WTC11 (cell line): ENCODE data around the gene BGN.

Source experiments
- CTCF ChIP-seq: fragments of 200-600 bp; IDR thresholded peaks from 2 replicates; pipeline ENCODE4 v1.8.0; 2022; ENCODE audit warnings: antibody characterized with exemption
- MAX ChIP-seq: sonication (generic); formaldehyde crosslinking; IDR thresholded peaks from 2 replicates; pipeline ENCODE4 v1.8.0; 2022; ENCODE audit warnings: mild to moderate bottlenecking, missing genetic modification reagents
- NR3C1 ChIP-seq: sonication (generic); formaldehyde crosslinking; conservative IDR thresholded peaks from 2 replicates; pipeline ENCODE4 v1.8.1; 2023; ENCODE audit warnings: low read depth, mild to moderate bottlenecking, missing genetic modification reagents
- PRDM15 ChIP-seq: sonication (generic); formaldehyde crosslinking; IDR thresholded peaks from 2 replicates; pipeline ENCODE4 v1.8.0; 2022; ENCODE audit warnings: missing genetic modification reagents
- ZBTB21 ChIP-seq: sonication (generic); formaldehyde crosslinking; IDR thresholded peaks from 2 replicates; pipeline ENCODE4 v1.8.1; 2023; ENCODE audit warnings: mild to moderate bottlenecking, missing genetic modification reagents, borderline replicate concordance
- TF ChIP-seq, protein P1 (sequence below): sonication (generic); formaldehyde crosslinking; IDR thresholded peaks from 2 replicates; pipeline ENCODE4 v1.8.1; 2023; ENCODE audit warnings: mild to moderate bottlenecking, missing genetic modification reagents, moderate library complexity
- TF ChIP-seq, protein P2 (sequence below): sonication (generic); formaldehyde crosslinking; IDR thresholded peaks from 2 replicates; pipeline ENCODE4 v1.8.1; 2022; ENCODE audit warnings: missing genetic modification reagents, borderline replicate concordance

GRCh38 chrX:153516073-153516472 lies 21.3 kb downstream of the BGN start:
- TF ChIP-seq ZBTB21 (CRISPR knock-in tag) (no peak), PRDM15 (CRISPR knock-in tag) (no peak), MAX (CRISPR knock-in tag) (no peak), CTCF (no peak), NR3C1 (CRISPR knock-in tag) (no peak)
- TF ChIP-seq, protein P1, sequence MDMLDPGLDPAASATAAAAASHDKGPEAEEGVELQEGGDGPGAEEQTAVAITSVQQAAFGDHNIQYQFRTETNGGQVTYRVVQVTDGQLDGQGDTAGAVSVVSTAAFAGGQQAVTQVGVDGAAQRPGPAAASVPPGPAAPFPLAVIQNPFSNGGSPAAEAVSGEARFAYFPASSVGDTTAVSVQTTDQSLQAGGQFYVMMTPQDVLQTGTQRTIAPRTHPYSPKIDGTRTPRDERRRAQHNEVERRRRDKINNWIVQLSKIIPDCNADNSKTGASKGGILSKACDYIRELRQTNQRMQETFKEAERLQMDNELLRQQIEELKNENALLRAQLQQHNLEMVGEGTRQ, result no peak
- TF ChIP-seq, protein P2, sequence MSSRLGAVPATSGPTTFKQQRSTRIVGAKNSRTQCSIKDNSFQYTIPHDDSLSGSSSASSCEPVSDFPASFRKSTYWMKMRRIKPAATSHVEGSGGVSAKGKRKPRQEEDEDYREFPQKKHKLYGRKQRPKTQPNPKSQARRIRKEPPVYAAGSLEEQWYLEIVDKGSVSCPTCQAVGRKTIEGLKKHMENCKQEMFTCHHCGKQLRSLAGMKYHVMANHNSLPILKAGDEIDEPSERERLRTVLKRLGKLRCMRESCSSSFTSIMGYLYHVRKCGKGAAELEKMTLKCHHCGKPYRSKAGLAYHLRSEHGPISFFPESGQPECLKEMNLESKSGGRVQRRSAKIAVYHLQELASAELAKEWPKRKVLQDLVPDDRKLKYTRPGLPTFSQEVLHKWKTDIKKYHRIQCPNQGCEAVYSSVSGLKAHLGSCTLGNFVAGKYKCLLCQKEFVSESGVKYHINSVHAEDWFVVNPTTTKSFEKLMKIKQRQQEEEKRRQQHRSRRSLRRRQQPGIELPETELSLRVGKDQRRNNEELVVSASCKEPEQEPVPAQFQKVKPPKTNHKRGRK (CRISPR knock-in tag), result no peak
